Skin epidermis (tissue), 12 donors: ENCODE results near the gene MAD1L1.

Source experiments
- H3K27ac ChIP-seq, 21 experiments: fragments of 200-600 bp; sonication (generic) in 11 of 21; one replicate each; pipeline ENCODE4 v1.5.0; 2020; ENCODE audit warnings: mild to moderate bottlenecking in 3 of 21, inconsistent platforms in 2 of 21, moderate library complexity in 2 of 21
- H3K4me3 ChIP-seq, 7 experiments: fragments of 200-600 bp; sonication (generic) in 2 of 7; one replicate each; pipeline ENCODE4 v1.5.0; 2020; ENCODE audit warnings: inconsistent platforms in 2 of 7, mild to moderate bottlenecking in 2 of 7, moderate library complexity in 1 of 7

The MAD1L1 gene

DNA sequence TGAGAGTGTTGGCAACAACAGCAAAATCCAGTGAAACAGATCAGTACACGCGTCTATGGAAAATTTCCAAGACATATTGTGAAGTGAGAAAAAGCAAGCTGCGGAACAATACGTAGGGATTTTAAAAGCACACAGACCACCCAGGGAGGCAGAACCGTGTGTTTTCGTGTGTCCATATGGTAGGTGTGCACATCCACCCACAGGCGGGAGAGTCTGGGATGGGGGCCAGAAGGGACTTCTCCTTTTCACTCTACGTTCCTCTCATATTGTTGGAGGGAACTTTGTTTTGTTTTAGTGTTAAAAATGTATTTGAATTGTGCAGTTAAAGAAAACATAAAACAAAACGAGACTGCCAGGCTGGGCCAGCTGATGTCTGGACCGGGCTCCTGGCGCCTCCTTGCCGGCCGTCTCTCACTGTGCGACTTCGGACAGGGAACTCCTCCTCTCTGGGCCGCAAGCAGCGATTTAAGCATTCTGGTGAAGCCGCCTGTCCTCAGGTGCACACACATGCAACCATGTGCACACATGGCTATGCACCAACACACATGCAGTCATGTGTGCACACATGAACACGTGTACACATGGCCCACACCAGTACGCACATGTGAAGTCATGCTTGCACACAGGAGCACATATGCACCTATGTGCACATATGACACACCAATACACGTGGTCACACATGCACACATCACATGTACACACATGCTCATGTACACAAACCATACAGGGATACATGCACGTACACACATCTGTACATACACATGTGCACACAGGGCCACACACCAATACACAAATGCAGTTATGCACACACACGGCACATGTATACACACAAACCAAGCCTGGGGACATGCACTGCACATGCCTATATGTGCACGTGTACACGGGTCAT lies 421.5 kb downstream of the MAD1L1 start:
- H3K4me3 ChIP-seq = no peak overlapping the region
- H3K27ac ChIP-seq = peak overlapping the region in 3 of 21 experiments; percentile 17 to 83 (median 31)

DNA sequence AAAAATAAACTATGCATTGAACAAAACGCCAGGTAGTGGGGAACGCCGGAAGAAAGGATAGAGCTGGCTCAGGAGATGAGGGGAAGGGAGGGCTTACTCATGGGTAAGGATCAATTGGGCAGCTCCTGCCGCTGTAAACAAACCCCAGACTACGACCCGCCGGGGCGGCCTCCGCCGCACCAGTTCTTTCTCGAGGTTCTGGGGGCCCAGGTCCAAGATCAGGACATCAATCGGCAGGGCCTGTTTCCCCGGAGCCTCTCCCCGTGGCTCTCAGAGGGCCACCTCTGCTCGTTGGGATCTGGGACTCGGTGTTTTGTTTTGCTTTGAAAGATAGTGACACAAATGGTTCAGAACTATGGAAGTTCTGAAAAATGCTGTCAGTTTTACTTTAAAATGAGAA lies 422.2 kb downstream of the MAD1L1 start:
- no peak overlapping the region for H3K4me3 ChIP-seq
- peak overlapping the region in 2 of 21 experiments; percentile 17 to 83 for H3K27ac ChIP-seq

DNA sequence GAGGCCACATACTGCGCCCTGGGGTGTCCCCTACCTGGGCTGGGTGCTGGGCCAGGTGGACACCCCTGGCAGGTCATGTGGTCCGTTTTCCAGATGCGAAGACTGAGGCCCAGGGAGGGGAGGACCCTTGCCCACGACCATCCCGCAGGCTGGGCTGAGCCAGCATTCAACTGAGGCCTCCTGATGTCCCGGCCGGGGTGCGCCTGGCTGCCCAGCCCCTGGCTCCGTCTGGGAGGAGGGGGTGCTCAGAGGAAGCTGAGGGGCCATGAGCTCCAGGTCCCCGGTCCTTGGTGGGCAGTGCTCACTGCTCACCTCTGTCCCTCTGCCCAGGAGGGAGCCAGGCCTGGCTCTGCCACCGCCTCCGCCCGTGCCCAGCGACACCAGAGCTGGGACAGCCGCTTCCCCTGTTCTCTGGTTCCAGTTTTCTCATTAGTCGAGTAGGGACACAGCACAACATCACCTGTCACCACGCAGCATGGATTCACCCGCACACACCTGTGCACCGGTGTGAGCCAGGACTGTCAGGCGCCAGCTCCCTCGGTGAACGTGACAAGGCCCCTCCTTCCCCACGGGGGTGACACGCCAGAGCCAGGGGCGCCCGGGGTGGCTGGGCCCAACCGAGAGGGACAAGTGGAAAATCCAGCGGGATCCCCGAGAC lies 423.0 kb downstream of the MAD1L1 start:
- H3K27ac ChIP-seq = peak overlapping the region in 1 of 21 experiments; percentile 83
- no peak overlapping the region for H3K4me3 ChIP-seq

- no peak overlapping the region for H3K27ac ChIP-seq
- no peak overlapping the region for H3K4me3 ChIP-seq
Observed at GRCh38 chr7:1809070-1809469, 423.7 kb downstream of the MAD1L1 start.

DNA sequence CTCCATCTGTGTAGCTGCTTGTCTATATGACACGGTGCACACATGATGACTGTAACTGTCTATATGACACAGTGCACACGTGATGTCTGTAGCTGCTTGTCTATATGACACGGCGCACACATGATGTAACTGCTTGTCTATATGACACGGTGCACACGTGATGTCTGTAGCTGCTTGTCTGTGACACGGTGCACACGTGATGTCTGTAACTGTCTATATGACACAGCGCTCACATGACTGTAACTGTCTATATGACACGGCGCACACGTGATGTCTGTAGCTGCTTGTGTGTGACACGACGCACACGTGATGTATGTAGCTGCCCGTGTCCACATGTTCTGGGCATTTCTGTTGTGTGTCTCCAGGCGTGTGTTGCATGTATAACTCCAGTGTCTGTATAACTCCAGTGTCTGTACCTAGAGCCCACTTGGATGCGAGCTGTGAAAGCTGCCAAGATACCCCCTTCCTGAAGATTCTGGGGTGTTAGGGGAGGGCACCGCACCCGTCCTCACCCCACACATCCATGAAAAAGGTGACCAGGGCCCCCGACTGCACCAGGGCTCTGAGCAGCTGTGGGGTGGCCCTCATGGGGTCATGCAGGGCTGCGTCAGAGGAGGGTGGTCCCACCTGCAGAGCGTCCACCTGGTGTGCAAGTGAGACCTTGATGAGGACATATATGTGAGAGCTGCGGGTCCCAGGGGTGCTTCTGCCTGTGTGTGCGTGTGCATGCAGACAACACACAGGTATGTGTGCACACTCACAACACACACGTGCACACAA lies 424.7 kb downstream of the MAD1L1 start:
- Histone ChIP-seq H3K27ac (no peak overlapping the region), H3K4me3 (no peak overlapping the region)

- Histone ChIP-seq H3K4me3 (no peak overlapping the region), H3K27ac (no peak overlapping the region)
Observed at GRCh38 chr7:1806354-1806753, 426.4 kb downstream of the MAD1L1 start.

- Histone ChIP-seq H3K4me3 (no peak overlapping the region), H3K27ac (no peak overlapping the region)
Observed at GRCh38 chr7:1804310-1804709, 428.4 kb downstream of the MAD1L1 start.

DNA sequence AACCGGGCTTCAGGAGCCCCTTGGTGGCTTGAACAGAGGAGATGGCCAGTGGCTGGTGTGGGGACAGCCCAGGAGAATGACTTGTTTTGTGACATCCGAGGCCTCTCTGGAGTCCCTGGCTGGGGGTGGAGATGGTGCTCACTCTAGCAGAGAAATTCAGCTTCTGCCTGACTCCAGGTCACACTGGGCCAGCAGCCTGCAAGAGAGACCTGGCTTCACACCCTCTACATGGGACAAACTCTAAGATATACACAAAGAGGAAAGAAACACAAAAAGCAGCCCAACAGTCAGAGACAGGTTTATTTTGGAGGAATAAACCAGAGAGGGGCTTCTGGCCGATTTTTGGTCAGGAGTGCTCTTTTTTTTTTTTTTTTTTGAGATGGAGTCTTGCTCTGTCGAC lies 429.8 kb downstream of the MAD1L1 start:
- Histone ChIP-seq H3K27ac (no peak overlapping the region), H3K4me3 (no peak overlapping the region)

GRCh38 chr7:1800902-1801301 lies 431.8 kb downstream of the MAD1L1 start:
- Histone ChIP-seq H3K4me3 (no peak overlapping the region), H3K27ac (no peak overlapping the region)

DNA sequence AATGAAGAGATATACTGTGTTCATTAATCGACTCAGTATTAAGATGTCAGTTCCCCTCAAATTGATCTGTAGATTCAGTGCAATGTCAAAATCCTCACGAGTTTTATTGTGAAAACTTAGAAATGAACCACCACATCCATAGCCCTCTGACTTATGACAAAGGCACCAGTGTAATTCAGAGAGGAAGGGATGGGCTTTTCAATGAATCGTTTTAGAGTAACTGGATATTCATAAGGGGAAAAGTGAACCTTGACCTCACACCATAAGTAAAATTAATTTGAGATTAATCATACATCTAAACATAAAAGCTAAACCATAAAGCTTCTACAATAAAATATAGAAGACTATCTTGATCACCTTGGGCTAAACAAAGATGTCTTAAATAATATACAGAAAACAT lies 434.6 kb downstream of the MAD1L1 start:
- Histone ChIP-seq H3K27ac (no peak overlapping the region), H3K4me3 (no peak overlapping the region)

GRCh38 chr7:1794888-1795542 lies 437.7 kb downstream of the MAD1L1 start:
- no peak overlapping the region for H3K27ac ChIP-seq

DNA sequence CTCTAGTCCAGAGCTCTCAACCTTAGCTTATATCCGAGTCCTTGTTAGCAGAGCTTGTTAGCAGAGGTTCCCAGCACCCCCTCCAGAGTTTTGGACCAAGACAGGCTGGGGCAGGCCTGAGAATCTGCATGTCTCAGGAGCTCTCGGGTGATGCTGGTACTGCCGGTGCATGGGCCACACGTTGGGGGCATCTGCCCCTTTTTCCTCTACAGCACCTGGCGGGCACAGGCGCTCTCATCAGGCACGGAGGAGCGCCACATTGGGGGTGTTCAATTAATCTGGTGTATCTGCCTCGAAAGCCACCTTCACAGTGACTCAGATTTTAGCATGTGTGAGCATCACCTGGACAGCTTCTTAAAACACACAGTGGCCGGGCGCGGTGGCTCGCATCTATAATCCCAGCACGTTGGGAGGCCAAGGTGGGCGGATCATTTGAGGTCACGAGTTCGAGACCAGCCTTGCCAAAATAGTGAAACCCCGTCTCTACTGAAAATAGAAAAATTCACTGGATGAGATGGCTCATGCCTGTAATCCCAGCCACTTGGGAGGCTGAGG lies 445.0 kb downstream of the MAD1L1 start:
- Histone ChIP-seq H3K4me3 (no peak overlapping the region), H3K27ac (no peak overlapping the region)

More at GRCh38 chr7:1794888-1795542, 437.7 kb downstream of the MAD1L1 start:
- no peak overlapping the region for H3K4me3 ChIP-seq

GRCh38 chr7:1787241-1787640 lies 445.5 kb downstream of the MAD1L1 start:
- Histone ChIP-seq H3K4me3 (no peak overlapping the region), H3K27ac (no peak overlapping the region)

GRCh38 chr7:1785839-1786238 lies 446.9 kb downstream of the MAD1L1 start:
- no peak overlapping the region for H3K27ac ChIP-seq
- H3K4me3 ChIP-seq = no peak overlapping the region

DNA sequence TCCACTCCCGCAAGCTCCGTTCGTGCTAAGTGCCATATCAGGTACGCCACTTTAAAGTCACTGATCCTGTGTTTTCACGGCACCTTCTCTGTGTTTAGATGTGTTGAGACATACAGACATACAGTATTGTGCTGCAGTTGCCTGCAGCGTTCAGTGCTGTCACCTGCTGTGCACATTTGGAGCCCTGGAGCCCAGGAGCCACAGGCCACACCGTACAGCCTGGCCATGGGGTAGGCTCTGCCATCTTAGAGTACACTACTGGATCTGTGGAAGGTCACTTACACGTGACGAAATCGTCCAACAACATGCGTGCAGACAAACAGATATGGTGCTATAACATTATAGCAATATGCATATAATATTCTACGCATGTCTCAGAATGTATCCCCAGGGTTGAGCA lies 451.4 kb downstream of the MAD1L1 start:
- no peak overlapping the region for H3K27ac ChIP-seq
- no peak overlapping the region for H3K4me3 ChIP-seq

- Histone ChIP-seq H3K27ac (no peak overlapping the region), H3K4me3 (no peak overlapping the region)
Observed at GRCh38 chr7:1779445-1779844, 453.3 kb downstream of the MAD1L1 start.

GRCh38 chr7:1777122-1777521 lies 455.6 kb downstream of the MAD1L1 start:
- no peak overlapping the region for H3K27ac ChIP-seq
- H3K4me3 ChIP-seq = no peak overlapping the region

GRCh38 chr7:1775389-1775788 lies 457.4 kb downstream of the MAD1L1 start:
- H3K27ac ChIP-seq = no peak overlapping the region
- no peak overlapping the region for H3K4me3 ChIP-seq

DNA sequence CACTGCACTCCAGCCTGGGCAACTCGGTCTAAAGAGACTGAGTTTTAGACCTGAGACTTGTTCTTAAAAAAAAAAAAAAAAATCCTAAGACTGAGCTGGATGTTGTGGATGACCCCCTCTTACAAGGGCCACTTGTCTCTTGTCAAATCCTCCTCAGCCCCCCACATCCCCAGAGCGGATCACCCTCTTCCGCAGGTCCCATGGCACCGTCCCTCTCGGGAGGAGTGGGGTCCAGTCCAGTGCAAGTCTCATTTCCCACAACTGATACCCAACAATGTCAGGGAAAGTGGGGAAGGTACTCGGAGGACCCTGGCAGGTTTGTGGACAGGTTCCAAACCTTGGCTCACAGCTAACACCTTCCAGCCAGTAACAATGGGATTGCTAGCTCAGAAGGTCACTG lies 462.4 kb downstream of the MAD1L1 start:
- Histone ChIP-seq H3K27ac (no peak overlapping the region), H3K4me3 (no peak overlapping the region)
